RWPE2 (cell line): ENCODE results near the gene CHMP6.

Experiments
- ATAC-seq: fragments of 200-7000 bp; cut with Tn5 transposase; 3 replicates; pipeline ENCODE4 v1.9.1; 2021; ENCODE audit warnings: low read depth
- DNase-seq: peaks from one replicate; pipeline ENCODE4 v3.0.0-alpha.2; 2020; ENCODE audit warnings: low spot score
- H3K27ac ChIP-seq: fragments of 450-650 bp; 2 replicates; pipeline ENCODE4 v1.5.1; 2017; ENCODE audit warnings: mild to moderate bottlenecking; ENCODE audit not compliant: poor library complexity, severe bottlenecking
- H3K27me3 ChIP-seq: fragments of 250-450 bp; sonication (Bioruptor Pico); 2 replicates; pipeline ENCODE4 v1.5.1; 2021; ENCODE audit warnings: mild to moderate bottlenecking, moderate library complexity; ENCODE audit not compliant: insufficient read depth, poor library complexity, severe bottlenecking
- H3K36me3 ChIP-seq: fragments of 250-450 bp; sonication (Bioruptor Pico); 2 replicates; pipeline ENCODE4 v1.5.1; 2020; ENCODE audit warnings: low read depth, mild to moderate bottlenecking, moderate library complexity
- H3K4me1 ChIP-seq: fragments of 250-450 bp; sonication (Bioruptor Pico); 2 replicates; pipeline ENCODE4 v1.5.1; 2021; ENCODE audit warnings: mild to moderate bottlenecking, moderate library complexity; ENCODE audit not compliant: insufficient read depth, poor library complexity, severe bottlenecking
- H3K4me3 ChIP-seq: fragments of 250-450 bp; sonication (Bioruptor Pico); 2 replicates; pipeline ENCODE4 v1.5.1; 2021; ENCODE audit warnings: mild to moderate bottlenecking, moderate library complexity; ENCODE audit not compliant: severe bottlenecking
- H3K9me3 ChIP-seq: fragments of 250-450 bp; sonication (Bioruptor Pico); 2 replicates; pipeline ENCODE4 v1.5.1; 2021; ENCODE audit warnings: mild to moderate bottlenecking, moderate library complexity; ENCODE audit not compliant: severe bottlenecking
- TF ChIP-seq, protein P1 (sequence below): fragments of 450-650 bp; IDR thresholded peaks from one replicate; pipeline ENCODE4 v1.5.1; 2017; ENCODE audit warnings: mild to moderate bottlenecking, moderate library complexity; ENCODE audit not compliant: poor library complexity, severe bottlenecking

The CHMP6 gene

GRCh38 chr17:80971704-80972304 is 19.8 kb upstream of the CHMP6 start:
- Histone ChIP-seq H3K4me1 (no peaks in the 10 kb centered on the region), H3K4me3 (no peak overlapping the region), H3K27ac (no peak overlapping the region), H3K27me3 (no peaks in the 10 kb centered on the region), H3K36me3 (no peaks in the 10 kb centered on the region), H3K9me3 (no peaks in the 10 kb centered on the region)
- no peak for ATAC-seq
- no peak for DNase-seq
- TF ChIP-seq, protein P1, sequence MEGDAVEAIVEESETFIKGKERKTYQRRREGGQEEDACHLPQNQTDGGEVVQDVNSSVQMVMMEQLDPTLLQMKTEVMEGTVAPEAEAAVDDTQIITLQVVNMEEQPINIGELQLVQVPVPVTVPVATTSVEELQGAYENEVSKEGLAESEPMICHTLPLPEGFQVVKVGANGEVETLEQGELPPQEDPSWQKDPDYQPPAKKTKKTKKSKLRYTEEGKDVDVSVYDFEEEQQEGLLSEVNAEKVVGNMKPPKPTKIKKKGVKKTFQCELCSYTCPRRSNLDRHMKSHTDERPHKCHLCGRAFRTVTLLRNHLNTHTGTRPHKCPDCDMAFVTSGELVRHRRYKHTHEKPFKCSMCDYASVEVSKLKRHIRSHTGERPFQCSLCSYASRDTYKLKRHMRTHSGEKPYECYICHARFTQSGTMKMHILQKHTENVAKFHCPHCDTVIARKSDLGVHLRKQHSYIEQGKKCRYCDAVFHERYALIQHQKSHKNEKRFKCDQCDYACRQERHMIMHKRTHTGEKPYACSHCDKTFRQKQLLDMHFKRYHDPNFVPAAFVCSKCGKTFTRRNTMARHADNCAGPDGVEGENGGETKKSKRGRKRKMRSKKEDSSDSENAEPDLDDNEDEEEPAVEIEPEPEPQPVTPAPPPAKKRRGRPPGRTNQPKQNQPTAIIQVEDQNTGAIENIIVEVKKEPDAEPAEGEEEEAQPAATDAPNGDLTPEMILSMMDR = no peak

- TF ChIP-seq, protein P1 = no peak
- H3K27ac ChIP-seq = no peak overlapping the region
- no peaks in the 10 kb centered on the region for H3K9me3 ChIP-seq
- DNase-seq (no peak), ATAC-seq (no peak)
- H3K36me3 ChIP-seq = no peaks in the 10 kb centered on the region
- no peak overlapping the region for H3K4me3 ChIP-seq
- H3K4me1 ChIP-seq = no peaks in the 10 kb centered on the region
- H3K27me3 ChIP-seq = no peaks in the 10 kb centered on the region
These were observed 14.9 kb upstream of the CHMP6 start for GRCh38 chr17:80976701-80977100.

DNA sequence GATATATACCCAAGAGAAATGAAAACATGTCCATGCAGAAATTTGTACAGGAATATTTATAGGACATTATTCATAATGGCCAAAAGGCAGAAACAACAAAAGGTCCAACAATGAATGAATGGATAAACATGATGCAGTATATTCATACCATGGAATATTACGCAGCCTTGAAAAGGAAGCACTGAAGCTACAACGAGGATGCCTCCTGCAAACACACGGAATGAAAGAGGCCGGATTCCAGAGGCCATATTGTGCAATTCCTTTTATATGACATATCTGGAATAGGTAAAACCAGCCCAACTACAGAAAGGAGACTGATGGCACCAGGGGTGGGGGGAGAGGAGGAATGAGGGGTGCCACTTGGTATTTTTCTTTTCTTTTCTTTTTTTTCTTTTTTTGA is 14.5 kb upstream of the CHMP6 start:
- TF ChIP-seq, protein P1 = no peak
- ATAC-seq (no peak), DNase-seq (no peak)
- Histone ChIP-seq H3K27ac (no peak overlapping the region), H3K9me3 (no peaks in the 10 kb centered on the region), H3K27me3 (no peaks in the 10 kb centered on the region), H3K4me3 (no peak overlapping the region), H3K36me3 (no peaks in the 10 kb centered on the region), H3K4me1 (no peaks in the 10 kb centered on the region)

DNA sequence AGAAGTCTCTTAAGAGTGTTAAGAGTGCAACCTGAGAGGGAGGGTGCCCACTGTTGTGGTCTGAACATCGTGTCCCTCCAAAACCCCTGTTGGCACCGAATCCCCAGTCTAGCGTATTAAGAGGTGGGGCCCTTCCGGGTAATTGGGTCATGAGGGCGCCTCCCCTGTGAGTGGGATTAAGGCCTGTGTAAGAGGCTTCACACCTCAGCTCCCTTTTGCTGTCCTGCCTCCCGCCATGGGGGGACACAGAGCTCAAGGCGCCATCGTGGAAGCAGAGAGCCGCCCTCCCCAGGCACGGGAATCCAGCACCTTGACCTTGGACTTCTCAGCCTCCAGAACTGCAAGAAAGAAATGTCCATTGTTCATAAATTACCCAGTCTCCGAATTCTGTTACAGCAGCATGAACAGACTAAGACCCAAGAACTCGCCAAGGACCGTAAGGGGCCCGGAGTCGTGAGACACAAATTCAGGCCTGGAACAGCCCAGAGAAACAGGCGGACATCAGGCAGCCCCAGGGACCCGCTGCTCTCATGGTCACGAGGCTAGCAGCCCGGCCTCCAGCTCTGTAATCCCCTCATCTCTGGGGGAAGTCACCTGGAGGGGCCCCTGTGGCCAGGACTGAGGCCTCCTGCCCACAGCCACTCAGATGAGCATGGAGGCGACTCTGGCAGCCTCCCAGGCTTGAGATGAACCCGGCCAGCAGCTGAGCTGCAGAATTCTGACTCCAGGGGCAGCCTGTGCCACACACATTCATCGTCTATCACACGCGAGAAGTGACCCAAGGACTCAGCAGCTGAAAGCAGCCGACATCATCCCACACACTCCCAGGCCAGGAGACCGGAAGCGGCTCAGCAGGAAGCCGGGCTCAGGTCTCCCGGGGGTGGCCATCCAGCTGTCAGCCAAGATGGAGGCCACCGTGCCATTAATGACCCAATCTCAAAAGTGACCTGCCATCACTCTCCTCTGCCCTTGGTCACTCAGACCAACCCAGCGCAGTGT is 12.8 kb upstream of the CHMP6 start:
- H3K36me3 ChIP-seq = no peaks in the 10 kb centered on the region
- no peaks in the 10 kb centered on the region for H3K27me3 ChIP-seq
- DNase-seq = no peak
- no peaks in the 10 kb centered on the region for H3K4me1 ChIP-seq
- H3K9me3 ChIP-seq = no peaks in the 10 kb centered on the region
- no peak for ATAC-seq
- H3K4me3 ChIP-seq = no peak overlapping the region
- TF ChIP-seq, protein P1 = no peak
- no peak overlapping the region for H3K27ac ChIP-seq
